ENCODE data around the gene HDAC1. TPM values are rescaled to one million over a fixed set of nuclear protein-coding genes. Genes with fewer than 3 reads are reported as not detected.

HDAC1 gene
- total RNA-seq, 1 experiment from 2014 or later, result 186 TPM

DNA sequence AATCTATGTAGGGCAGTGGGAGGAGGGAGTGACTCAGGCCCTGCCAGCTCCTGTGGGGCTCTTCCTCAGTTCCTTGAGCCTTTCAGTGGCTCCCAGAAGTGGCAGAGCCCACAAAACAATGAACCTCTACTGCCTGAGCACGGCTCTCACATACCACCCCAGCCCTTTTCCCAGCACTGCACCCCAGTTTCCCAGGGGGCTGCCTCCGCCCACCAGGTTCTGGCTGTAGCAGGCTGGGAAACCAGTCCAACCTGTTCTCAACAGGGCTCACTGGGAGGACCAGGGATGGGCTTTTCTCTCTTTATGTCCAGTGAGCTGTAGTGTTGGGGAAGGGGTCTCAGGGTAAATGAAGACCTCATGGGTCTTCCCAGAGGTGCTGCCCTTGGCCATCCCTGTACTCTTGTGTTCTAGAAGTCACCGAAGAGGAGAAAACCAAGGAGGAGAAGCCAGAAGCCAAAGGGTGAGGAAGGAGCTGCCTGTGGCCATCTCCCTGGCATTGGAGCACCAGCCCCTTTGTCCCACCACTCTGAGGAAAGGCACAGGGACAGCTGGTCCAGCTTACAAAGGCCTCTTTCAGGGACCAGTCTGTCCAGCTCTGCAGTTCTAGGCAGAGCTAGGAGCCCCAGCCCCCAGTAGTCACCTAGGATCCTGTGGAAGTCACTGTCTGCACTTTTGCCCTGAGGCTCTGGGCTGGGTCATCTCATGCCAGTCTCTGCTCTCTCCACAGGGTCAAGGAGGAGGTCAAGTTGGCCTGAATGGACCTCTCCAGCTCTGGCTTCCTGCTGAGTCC is 40.6 kb downstream of the HDAC1 start:
- peak overlapping the region; percentile 74 for H3K27ac Mint-ChIP-seq (ENCODE audit: unreplicated experiment)
- H3K9me3 Mint-ChIP-seq (ENCODE audit: low read depth, unreplicated experiment), result no peaks in the 10 kb centered on the region
- peaks cover 81% of the 10 kb centered on the region for H3K36me3 Mint-ChIP-seq (ENCODE audit: insufficient read depth, unreplicated experiment)
- intact Hi-C loops (cut with micrococcal nuclease; ENCODE audit: unreplicated experiment), result no loop called here
- CTCF ChIA-PET, result interaction anchor here (0.9 to 1.8 kb wide), 4 partner anchors 11 to 41 kb away, joined by 3 to 6 read pairs (median 4); partner anchors contain the start of gene HDAC1
- BruUV-seq (replicated peaks), result no TSS peak
- H3K4me1 Mint-ChIP-seq (ENCODE audit: low read depth, unreplicated experiment), result peaks cover 46% of the 10 kb centered on the region
- no peaks in the 10 kb centered on the region for H3K27me3 Mint-ChIP-seq (ENCODE audit: unreplicated experiment)
- peak; percentile 58 for DNase-seq
- TF ChIP-seq, protein P1, sequence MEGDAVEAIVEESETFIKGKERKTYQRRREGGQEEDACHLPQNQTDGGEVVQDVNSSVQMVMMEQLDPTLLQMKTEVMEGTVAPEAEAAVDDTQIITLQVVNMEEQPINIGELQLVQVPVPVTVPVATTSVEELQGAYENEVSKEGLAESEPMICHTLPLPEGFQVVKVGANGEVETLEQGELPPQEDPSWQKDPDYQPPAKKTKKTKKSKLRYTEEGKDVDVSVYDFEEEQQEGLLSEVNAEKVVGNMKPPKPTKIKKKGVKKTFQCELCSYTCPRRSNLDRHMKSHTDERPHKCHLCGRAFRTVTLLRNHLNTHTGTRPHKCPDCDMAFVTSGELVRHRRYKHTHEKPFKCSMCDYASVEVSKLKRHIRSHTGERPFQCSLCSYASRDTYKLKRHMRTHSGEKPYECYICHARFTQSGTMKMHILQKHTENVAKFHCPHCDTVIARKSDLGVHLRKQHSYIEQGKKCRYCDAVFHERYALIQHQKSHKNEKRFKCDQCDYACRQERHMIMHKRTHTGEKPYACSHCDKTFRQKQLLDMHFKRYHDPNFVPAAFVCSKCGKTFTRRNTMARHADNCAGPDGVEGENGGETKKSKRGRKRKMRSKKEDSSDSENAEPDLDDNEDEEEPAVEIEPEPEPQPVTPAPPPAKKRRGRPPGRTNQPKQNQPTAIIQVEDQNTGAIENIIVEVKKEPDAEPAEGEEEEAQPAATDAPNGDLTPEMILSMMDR (IDR thresholded peaks at IDR 0.05; ENCODE audit: unreplicated experiment), result no peak
- H3K4me3 Mint-ChIP-seq (ENCODE audit: low read depth, unreplicated experiment), result peak overlapping the region; percentile 18

DNA sequence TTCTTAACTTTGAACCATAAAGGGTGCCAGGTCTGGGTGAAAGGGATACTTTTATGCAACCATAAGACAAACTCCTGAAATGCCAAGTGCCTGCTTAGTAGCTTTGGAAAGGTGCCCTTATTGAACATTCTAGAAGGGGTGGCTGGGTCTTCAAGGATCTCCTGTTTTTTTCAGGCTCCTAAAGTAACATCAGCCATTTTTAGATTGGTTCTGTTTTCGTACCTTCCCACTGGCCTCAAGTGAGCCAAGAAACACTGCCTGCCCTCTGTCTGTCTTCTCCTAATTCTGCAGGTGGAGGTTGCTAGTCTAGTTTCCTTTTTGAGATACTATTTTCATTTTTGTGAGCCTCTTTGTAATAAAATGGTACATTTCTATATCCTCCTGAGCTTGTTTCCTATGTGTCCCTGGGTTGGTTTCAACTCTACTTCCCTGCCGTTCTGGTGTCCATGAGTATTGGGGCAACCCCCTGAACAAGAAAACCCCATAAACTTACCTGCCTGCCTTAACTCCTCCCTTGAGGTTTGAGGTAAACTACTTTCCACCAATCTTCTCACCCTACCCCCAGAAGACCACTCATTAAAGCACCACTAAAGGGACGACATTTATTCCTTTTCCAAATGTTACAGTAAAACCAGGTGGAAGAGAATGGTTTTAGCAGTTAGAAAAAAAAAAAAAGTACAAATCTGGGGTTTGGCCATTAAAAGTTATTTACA is 41.5 kb downstream of the HDAC1 start:
- Mint-ChIP-seq H3K4me1 (ENCODE audit: low read depth, unreplicated experiment) (peaks cover 55% of the 10 kb centered on the region), H3K36me3 (ENCODE audit: insufficient read depth, unreplicated experiment) (peaks cover 78% of the 10 kb centered on the region), H3K27ac (ENCODE audit: unreplicated experiment) (peak overlapping the region; percentile 80), H3K27me3 (ENCODE audit: unreplicated experiment) (no peaks in the 10 kb centered on the region), H3K9me3 (ENCODE audit: low read depth, unreplicated experiment) (no peaks in the 10 kb centered on the region), H3K4me3 (ENCODE audit: low read depth, unreplicated experiment) (peak overlapping the region; percentile 85)
- DNase-seq, result no peak
- CTCF ChIA-PET, result interaction anchor here (0.9 to 1.4 kb wide), 3 partner anchors 17 to 42 kb away, joined by 3 to 5 read pairs (median 4); partner anchors contain the start of gene HDAC1
- TF ChIP-seq, protein P1 (IDR thresholded peaks at IDR 0.05; ENCODE audit: unreplicated experiment), result no peak
- intact Hi-C loops (cut with micrococcal nuclease; ENCODE audit: unreplicated experiment), result no loop called here
- TSS peak; percentile 86 for BruUV-seq (replicated peaks)

DNA sequence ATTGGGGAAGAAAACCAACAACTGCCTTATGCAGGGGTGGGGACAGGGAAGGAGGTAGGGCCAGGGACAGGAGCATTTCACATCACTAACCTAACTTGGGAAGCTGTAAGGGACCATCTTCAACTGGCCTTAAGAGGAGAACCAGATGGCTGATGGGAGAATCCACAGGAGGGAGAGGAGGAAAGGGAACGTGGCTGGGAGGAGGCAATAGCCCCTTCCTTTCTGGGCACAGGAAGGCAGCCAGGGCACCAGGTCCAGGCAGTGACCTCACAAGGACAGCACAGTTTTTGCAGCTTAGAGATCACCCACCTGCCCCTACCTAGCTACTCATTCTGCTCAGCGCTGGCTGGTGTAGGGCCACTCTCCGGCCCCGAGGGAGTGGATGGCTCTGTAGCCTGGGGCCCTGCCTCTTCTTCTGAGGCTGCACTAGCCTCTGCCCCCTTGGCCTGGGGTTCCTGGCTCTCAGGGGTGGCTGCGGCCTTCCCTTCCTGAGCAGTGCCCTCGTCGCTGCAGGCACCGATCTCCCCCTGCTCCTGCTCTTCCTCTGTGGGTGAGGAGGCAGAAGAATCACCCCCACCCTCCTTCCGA is 42.5 kb downstream of the HDAC1 start:
- Mint-ChIP-seq H3K27ac (ENCODE audit: unreplicated experiment) (peak overlapping the region; percentile 80), H3K36me3 (ENCODE audit: insufficient read depth, unreplicated experiment) (peaks cover 72% of the 10 kb centered on the region), H3K4me1 (ENCODE audit: low read depth, unreplicated experiment) (peaks cover 65% of the 10 kb centered on the region), H3K4me3 (ENCODE audit: low read depth, unreplicated experiment) (peak overlapping the region; percentile 85), H3K27me3 (ENCODE audit: unreplicated experiment) (no peaks in the 10 kb centered on the region), H3K9me3 (ENCODE audit: low read depth, unreplicated experiment) (no peaks in the 10 kb centered on the region)
- CTCF ChIA-PET, result no interaction called here
- intact Hi-C loops (cut with micrococcal nuclease; ENCODE audit: unreplicated experiment), result no loop called here
- no TSS peak for BruUV-seq (replicated peaks)
- no peak for DNase-seq
- TF ChIP-seq, protein P1 (IDR thresholded peaks at IDR 0.05; ENCODE audit: unreplicated experiment), result no peak

DNA sequence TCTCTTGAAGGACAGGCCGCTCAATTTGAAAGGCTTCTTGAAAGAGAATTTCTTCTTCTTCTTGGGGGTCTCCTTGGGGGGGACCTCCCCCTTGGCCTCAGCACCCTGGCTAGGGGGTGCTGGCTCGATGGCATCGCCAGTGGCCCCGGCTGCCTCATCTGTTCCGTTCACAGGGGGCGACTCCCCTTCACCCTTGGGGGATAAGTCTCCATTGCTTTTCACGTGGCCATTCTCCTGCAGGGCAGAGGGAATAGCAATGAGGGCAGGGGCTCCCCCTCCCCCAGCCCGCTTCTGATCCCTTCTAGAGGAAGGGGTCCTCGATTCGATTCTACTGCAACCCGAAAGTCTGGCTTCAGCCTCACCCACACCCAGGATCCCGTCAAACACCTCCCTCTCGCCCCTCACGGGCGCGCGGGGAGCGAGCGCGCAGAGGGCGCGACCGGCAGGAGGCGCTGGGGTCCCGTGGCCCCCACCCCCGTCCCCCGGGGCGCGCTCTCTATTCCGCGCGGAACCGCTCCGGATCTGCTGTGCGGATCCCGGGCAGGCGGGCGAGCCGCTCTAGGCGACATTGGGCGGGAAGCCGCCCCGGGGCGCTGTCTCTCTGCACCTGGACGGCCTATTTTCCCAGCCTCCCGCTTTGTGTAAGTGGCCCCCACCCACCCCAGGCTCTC is 43.1 kb downstream of the HDAC1 start:
- TF ChIP-seq, protein P1 (IDR thresholded peaks at IDR 0.05; ENCODE audit: unreplicated experiment), result peak; percentile 86
- CTCF ChIA-PET, result interaction anchor here (0.7 kb wide), 1 partner anchor 95 kb away, joined by 3 read pairs; no protein-coding TSS in a partner anchor
- no peaks in the 10 kb centered on the region for H3K27me3 Mint-ChIP-seq (ENCODE audit: unreplicated experiment)
- peaks cover 71% of the 10 kb centered on the region for H3K4me1 Mint-ChIP-seq (ENCODE audit: low read depth, unreplicated experiment)
- H3K27ac Mint-ChIP-seq (ENCODE audit: unreplicated experiment), result peak overlapping the region; percentile 80
- H3K9me3 Mint-ChIP-seq (ENCODE audit: low read depth, unreplicated experiment), result no peaks in the 10 kb centered on the region
- no TSS peak for BruUV-seq (replicated peaks)
- peaks cover 67% of the 10 kb centered on the region for H3K36me3 Mint-ChIP-seq (ENCODE audit: insufficient read depth, unreplicated experiment)
- H3K4me3 Mint-ChIP-seq (ENCODE audit: low read depth, unreplicated experiment), result peak overlapping the region; percentile 85
- intact Hi-C loops (cut with micrococcal nuclease; ENCODE audit: unreplicated experiment), result no loop called here
- peak; percentile 59 for DNase-seq
